GM18909 (cell line): ENCODE results near the gene VAV2.

ENCODE experiments used
- ATAC-seq: cut with Tn5 transposase; IDR thresholded peaks from one replicate; pipeline ENCODE4 v1.9.1; 2021; ENCODE audit warnings: mild to moderate bottlenecking; ENCODE audit not compliant: unreplicated experiment, poor library complexity

VAV2 gene

GRCh38 chr9:133843751-133844397, 148.2 kb downstream of the VAV2 start:
- no peak for ATAC-seq

DNA sequence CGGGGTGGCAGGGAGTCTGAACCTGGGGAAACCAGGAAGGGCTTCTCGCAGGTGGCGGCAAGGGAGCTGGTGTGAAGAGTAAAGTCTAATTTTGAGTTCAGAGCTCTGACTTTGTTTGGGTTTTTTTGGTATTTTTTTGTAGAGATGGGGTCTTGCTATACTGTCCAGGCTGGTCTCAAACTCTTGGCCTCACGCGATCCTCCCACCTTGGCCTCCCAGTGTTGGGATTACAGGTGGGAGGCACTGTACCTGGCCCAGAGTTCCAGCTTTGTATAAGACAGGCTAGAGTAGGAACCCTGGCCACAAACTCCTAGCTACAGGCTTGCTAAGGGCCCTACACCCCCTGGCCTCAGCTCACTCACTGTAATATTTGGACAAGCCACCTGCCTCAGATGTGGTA, 148.9 kb downstream of the VAV2 start:
- ATAC-seq = no peak

DNA sequence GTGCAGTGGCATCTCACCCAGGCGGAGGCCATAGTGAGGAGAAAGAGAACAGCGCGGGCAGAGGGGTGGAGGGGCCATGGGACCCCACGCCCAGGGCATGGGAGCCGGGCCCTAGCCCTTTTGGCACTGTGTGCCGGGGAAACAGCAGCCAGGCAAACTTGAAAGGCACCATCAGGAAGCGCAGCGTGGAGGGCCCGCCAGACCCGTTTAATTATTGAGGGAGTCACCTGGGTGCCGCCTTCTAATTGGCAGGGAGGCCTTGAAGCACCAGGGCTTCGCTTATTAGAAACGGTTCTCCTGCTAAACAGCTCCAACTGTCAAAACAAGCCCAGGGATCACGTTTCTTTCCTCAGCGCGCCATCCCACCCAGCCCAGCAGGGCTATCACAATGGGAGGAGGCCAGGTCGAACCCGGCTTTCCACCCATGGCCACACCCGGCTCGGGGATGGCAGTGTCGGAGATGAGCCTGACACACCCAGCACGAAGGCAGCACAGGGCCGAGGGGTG, 149.3 kb downstream of the VAV2 start:
- no peak for ATAC-seq

- no peak for ATAC-seq
Observed at GRCh38 chr9:133842174-133842573, 149.9 kb downstream of the VAV2 start.

GRCh38 chr9:133841167-133841812, 150.8 kb downstream of the VAV2 start:
- no peak for ATAC-seq

GRCh38 chr9:133839822-133840329, 152.2 kb downstream of the VAV2 start:
- no peak for ATAC-seq

GRCh38 chr9:133838859-133839507, 153.1 kb downstream of the VAV2 start:
- ATAC-seq = no peak

DNA sequence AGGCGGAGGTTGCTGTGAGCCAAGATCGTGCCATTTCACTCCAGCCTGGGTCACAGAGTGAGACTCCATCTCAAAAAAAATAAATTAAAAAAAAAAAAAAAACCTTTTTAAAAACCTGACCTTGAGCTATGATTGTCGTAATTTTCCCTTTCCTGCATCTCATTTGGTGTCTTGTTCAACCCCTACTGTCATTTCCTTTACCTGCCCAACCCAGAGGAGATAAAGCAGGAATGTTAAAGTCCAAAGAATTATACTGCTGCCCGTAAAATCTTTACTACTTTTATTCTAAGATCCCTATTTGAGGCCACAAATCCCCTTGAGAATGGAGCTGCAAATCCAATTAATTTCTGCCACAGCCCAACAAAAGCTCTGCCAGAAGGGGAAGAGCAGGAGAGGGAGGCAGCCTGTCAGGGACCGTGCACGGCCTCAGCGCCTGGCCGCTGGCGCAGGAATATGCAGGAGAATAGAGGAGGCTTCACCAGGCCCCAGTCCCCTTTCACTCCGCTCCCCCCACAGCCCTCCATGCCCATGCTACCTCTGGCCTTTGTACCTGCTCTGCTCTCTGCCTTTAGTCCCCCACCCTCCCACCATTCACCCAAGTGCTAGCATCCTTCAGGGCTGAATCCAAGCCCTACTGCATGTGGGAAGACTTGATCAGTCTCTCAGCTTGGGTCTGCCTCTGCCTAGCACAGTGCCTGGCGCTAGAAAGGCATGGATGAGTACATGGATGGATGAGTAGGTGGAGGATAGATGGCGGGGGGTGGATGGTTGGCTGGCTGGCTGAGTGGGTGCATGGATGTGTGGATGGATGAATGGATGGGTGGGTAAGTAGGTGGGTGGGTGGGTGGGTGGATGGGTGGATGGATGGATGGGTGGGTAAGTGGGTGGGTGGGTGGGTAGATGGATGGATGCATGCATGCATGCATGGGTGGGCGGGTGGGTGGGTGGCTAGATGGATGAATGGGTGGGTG, 154.2 kb downstream of the VAV2 start:
- ATAC-seq = no peak

DNA sequence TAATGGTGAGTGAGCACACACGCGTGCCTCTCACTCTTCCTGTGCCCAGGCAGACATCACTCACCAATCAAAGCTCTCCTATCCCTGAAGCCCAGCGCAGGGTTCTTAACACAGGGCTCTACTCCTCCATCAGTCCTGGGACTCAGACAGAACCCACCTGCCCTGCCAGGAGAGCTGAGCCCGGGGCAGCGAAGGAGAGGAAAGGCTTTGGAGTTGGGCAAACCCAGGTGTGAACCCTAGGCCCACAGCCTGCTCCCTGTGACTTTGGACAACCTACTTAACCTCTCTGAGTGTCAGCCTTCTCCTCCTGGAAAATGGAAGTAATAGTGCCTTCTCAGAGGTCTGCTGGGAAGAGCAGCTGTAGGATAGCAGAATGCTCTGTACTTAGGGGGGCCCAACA, 155.3 kb downstream of the VAV2 start:
- no peak for ATAC-seq

GRCh38 chr9:133836001-133836758, 155.9 kb downstream of the VAV2 start:
- no peak for ATAC-seq

DNA sequence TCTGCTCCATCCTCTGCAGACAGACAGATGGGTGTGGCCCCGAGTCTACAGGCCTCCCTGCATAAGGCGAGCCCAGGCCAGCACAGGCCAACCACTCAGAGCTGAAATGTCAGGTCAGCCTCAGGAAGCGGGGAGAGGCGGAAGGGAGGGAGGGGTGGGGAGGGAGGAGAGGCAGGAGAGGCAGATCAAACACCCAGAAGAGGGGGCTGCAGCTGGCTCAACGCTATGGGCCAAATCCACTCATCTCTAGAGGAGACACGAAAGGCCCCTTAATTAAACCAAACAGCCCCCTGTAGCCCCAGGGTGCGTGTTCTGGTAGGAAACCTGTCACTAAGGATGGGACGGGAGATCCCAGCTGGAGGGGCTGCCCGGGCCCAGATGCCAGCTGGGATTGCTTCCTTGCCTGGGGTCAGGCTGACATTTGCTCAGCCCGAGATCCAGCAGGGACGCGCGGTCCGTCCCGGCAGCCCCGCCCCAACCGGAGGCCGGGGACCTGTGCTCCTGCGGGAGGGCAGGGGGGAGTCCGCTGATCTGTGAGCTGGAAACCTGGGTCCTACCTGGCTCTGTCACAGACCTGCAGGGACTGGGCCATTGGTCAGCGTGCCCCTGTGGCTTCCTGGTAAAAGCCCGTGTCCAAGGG, 156.7 kb downstream of the VAV2 start:
- ATAC-seq = no peak

DNA sequence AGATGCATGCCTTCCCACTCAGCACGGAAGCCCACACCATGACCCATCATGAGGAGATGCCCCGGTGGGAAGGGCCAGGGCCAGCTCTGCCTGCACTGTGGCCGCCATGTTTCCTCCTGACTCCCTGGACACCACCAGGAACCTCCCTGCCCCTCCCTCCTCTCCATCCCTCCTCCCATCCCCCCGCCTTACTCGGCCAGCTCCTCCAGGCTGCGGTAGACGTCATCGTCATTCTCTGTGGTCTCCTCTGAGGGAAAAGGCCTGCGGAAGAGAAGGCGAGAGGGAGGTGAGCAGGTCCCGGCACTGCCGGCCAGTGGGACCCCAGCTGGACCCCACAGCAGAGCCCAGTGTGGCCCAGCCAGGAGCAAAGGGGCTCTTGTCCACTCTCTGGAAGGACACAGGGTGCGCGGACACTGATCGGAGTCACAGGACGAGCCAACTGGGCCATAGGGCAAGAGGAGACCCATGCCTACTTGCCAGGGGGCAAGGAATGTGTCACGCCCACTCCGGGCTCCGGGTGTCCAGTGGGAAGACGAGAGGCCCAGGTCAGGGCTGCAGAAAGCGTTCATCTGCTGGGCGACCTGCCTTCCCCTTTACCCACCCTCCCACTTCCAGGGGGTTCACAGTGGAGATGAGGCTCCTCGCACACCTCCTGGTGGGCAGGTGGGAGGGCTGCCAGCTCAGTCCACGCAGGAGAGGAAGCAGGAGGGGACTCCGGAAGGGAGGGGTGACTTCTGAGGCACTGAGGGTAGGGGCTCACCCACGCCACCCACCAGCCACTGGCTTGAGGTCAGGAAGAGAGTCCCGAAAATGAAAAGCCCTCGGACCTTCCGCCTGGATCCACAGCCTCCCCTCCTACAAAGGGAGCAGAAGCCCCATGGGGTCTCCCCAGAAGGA, 157.8 kb downstream of the VAV2 start:
- ATAC-seq = no peak

- no peak for ATAC-seq
Observed at GRCh38 chr9:133833388-133834025, 158.6 kb downstream of the VAV2 start.

GRCh38 chr9:133832877-133833276, 159.2 kb downstream of the VAV2 start:
- no peak for ATAC-seq

DNA sequence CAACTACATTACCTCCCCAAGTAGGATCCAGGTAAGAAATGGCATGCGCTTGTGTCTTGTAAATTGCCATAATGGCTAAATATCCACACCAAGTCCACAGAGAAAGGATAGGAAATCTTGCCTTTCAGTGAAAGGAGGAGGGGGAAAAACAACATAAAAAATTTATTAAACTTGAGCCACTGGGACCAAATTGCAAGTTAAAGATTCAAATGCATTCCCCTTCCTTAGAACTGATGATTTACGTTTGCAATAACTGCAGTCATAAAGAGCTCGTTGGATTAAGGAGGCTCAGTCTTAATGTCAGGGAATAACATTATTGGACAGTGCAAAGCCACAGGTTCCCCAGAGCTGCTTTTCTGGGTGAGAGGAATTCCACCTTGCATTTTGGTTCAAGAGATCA, 161.4 kb downstream of the VAV2 start:
- no peak for ATAC-seq

- ATAC-seq = no peak
Observed at GRCh38 chr9:133830310-133830709, 161.8 kb downstream of the VAV2 start.

DNA sequence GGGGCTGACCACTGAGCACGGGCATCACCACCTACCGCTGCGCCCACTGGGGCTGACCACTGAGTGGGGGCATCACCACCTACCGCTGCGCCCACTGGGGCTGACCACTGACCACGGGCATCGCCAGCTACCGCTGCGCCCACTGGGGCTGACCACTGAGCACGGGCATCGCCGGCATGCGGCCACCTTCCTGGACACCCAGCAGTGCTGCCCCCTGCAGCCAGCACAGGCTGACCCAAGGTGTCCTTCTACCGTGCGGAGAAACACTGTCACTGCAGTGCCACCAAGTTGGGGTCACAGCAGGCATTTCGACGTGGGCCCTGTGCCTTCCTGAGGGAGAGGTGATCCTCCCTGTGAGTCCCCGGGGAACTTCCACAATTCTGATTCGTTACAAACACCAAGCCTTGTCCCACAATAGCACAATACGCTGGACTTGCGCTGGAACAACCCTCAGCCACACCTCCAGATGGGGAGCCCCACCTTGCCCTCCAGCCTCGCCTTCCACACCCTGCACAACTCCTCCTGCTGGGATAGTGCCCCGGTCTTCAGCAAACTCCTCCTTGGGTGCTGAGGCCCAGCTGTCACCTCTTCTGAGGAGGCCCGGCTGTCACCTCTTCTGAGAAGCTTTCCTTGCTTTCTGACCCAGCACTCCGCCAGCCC, 163.7 kb downstream of the VAV2 start:
- no peak for ATAC-seq
